ENCODE measurements around the gene CD160.
"Not testable (repeated sequence)": the region's sequence is repeated elsewhere in the genome, so short reads cannot be mapped to it uniquely, and the experiment has no call there.

Gene CD160

GRCh38 chr1:145710291-145711027 lies 8.8 kb upstream of the CD160 start:
- no peak for DNase-seq (ENCODE audit: low spot score)

- no peak for DNase-seq (ENCODE audit: low spot score)
Observed at GRCh38 chr1:145711213-145711651, 8.1 kb upstream of the CD160 start.

- no peak for DNase-seq (ENCODE audit: low spot score)
Observed at GRCh38 chr1:145714524-145715111, 4.7 kb upstream of the CD160 start.

GRCh38 chr1:145716641-145717345 lies 2.5 kb upstream of the CD160 start:
- DNase-seq (ENCODE audit: low spot score) = no peak

- no peak for DNase-seq (ENCODE audit: low spot score)
Observed at GRCh38 chr1:145717833-145718232, 1.5 kb upstream of the CD160 start.

GRCh38 chr1:145718465-145718864 lies 834 bp upstream of the CD160 start:
- DNase-seq (ENCODE audit: low spot score) = not testable (repeated sequence)

- DNase-seq (ENCODE audit: low spot score) = no peak
Observed at GRCh38 chr1:145720556-145720877, 1.2 kb downstream of the CD160 start.

- DNase-seq (ENCODE audit: low spot score) = peak; percentile 59
Observed at GRCh38 chr1:145720878-145721671, 1.8 kb downstream of the CD160 start.

- DNase-seq (ENCODE audit: low spot score) = not testable (repeated sequence)
Observed at GRCh38 chr1:145726193-145726592, 6.9 kb downstream of the CD160 start.

- no peak for DNase-seq (ENCODE audit: low spot score)
Observed at GRCh38 chr1:145729196-145729595, 9.9 kb downstream of the CD160 start.

GRCh38 chr1:145729666-145730436 lies 10.6 kb downstream of the CD160 start:
- DNase-seq (ENCODE audit: low spot score) = no peak

GRCh38 chr1:145730467-145730866 lies 11.2 kb downstream of the CD160 start:
- DNase-seq (ENCODE audit: low spot score) = no peak

- DNase-seq (ENCODE audit: low spot score) = no peak
Observed at GRCh38 chr1:145730900-145731299, 11.6 kb downstream of the CD160 start.

- DNase-seq (ENCODE audit: low spot score) = no peak
Observed at GRCh38 chr1:145736191-145736590, 16.9 kb downstream of the CD160 start.

- DNase-seq (ENCODE audit: low spot score) = no peak
Observed at GRCh38 chr1:145740269-145740668, 21.0 kb downstream of the CD160 start.

GRCh38 chr1:145747398-145748247 lies 28.3 kb downstream of the CD160 start:
- DNase-seq (ENCODE audit: low spot score) = no peak

GRCh38 chr1:145750426-145750825 lies 31.1 kb downstream of the CD160 start:
- no peak for DNase-seq (ENCODE audit: low spot score)

- no peak for DNase-seq (ENCODE audit: low spot score)
Observed at GRCh38 chr1:145751491-145752037, 32.3 kb downstream of the CD160 start.

- no peak for DNase-seq (ENCODE audit: low spot score)
Observed at GRCh38 chr1:145757420-145757819, 38.1 kb downstream of the CD160 start.

GRCh38 chr1:145758116-145758515 lies 38.8 kb downstream of the CD160 start:
- no peak for DNase-seq (ENCODE audit: low spot score)
